GM12878 (cell line): ENCODE measurements around the gene CASP4. TPM values are rescaled to one million over a fixed set of nuclear protein-coding genes. Genes with fewer than 3 reads are reported as not detected.

Experiments
- ATAC-seq: fragments of 200-7000 bp; cut with Tn5 transposase; 3 replicates; pipeline ENCODE4 v1.9.1; 2020; ENCODE audit warnings: mild to moderate bottlenecking, moderate library complexity
- BruUV-seq: library from RNA; stranded (reverse); fragments of 400-500 nt; replicated peaks from 2 replicates; lab custom pipeline; 2021; lab: Mats Ljungman, UMichigan
- CTCF ChIA-PET: fragments of 300-600 bp; sonication (Branson Sonifier 250); formaldehyde crosslinking; extraction: SDS; loops from one replicate; lab custom pipeline; 2021; ENCODE audit warnings: inconsistent platforms; lab: Yijun Ruan, JAX
- POLR2A ChIA-PET: fragments of 350-600 bp; formaldehyde crosslinking; extraction: SDS; loops from one replicate; lab custom pipeline; 2021; ENCODE audit warnings: inconsistent platforms; lab: Charles Lee
- RAD21 ChIA-PET: fragments of 300-600 bp; sonication (Branson Sonifier 250); formaldehyde crosslinking; loops from one replicate; lab custom pipeline; 2023; ENCODE audit warnings: antibody characterized with exemption; ENCODE audit not compliant: unreplicated experiment; lab: Charles Lee
- SMC1A ChIA-PET: fragments of 300-600 bp; sonication (Branson Sonifier 250); formaldehyde crosslinking; loops from one replicate; lab custom pipeline; 2023; ENCODE audit not compliant: unreplicated experiment, uncharacterized antibody; lab: Charles Lee
- DNase-seq: peaks from one replicate; pipeline ENCODE4 v3.0.0-alpha.2; 2011; ENCODE audit warnings: low read depth, low spot score
- FAIRE-seq: peaks from 3 replicates; lab custom pipeline; 2011; peaks lifted over from hg19 to GRCh38; lab: Jason Lieb, UNC
- H2AFZ ChIP-seq: 2 replicates; pipeline ENCODE4 v1.6.0; 2011; ENCODE audit warnings: low read depth, low read length, control low read depth; ENCODE audit not compliant: control insufficient read depth
- H3K27ac ChIP-seq: 2 replicates; pipeline ENCODE4 v1.5.1; 2011; ENCODE audit warnings: control low read depth; ENCODE audit not compliant: control insufficient read depth, insufficient read depth
- H3K27me3 ChIP-seq, 2 experiments: replicated peaks in 1 of 2; 2 replicates each; pipeline versions ENCODE4 v1.6.0 to v1.6.1; 2011; ENCODE audit warnings: low read length in 1 of 2; ENCODE audit not compliant: control insufficient read depth in 2 of 2, insufficient read depth in 2 of 2
- H3K36me3 ChIP-seq, 2 experiments: 2 replicates each; pipeline ENCODE4 v1.5.1; 2011; ENCODE audit warnings: low read length in 1 of 2; ENCODE audit not compliant: control insufficient read depth in 2 of 2, insufficient read depth in 2 of 2
- H3K4me1 ChIP-seq: 2 replicates; pipeline ENCODE4 v1.6.1; 2011; ENCODE audit warnings: mild to moderate bottlenecking, low read length, moderate library complexity, mixed read lengths; ENCODE audit not compliant: control insufficient read depth, insufficient read depth
- H3K4me2 ChIP-seq: 2 replicates; pipeline ENCODE4 v1.6.0; 2011; ENCODE audit warnings: control low read depth; ENCODE audit not compliant: control insufficient read depth, insufficient read depth
- H3K4me3 ChIP-seq: fragments of 200-600 bp; sonication (generic); 2 replicates; pipeline ENCODE4 v1.5.1; 2016
- H3K79me2 ChIP-seq: 2 replicates; pipeline ENCODE4 v1.6.0; 2011; ENCODE audit warnings: low read length; ENCODE audit not compliant: control insufficient read depth, insufficient read depth
- H3K9ac ChIP-seq: 2 replicates; pipeline ENCODE4 v1.8.0; 2011; ENCODE audit warnings: low read length, control low read depth, mixed read lengths; ENCODE audit not compliant: control insufficient read depth, insufficient read depth
- H3K9me3 ChIP-seq: replicated peaks from 3 replicates; pipeline ENCODE4 v1.5.1; 2011; ENCODE audit warnings: mild to moderate bottlenecking, low read length; ENCODE audit not compliant: control insufficient read depth, insufficient read depth
- H4K20me1 ChIP-seq: 2 replicates; pipeline ENCODE4 v1.6.0; 2011; ENCODE audit not compliant: control insufficient read depth, insufficient read depth
- ATF3 ChIP-seq: IDR thresholded peaks from 2 replicates; pipeline ENCODE4 v1.6.1; 2011; ENCODE audit warnings: low read depth, mild to moderate bottlenecking, low read length, moderate library complexity, borderline replicate concordance; ENCODE audit errors: extremely low read depth
- BCLAF1 ChIP-seq: fragments of 450-650 bp; IDR thresholded peaks from 2 replicates; pipeline ENCODE4 v1.6.1; 2017; ENCODE audit warnings: antibody characterized with exemption, mild to moderate bottlenecking, moderate library complexity
- BHLHE40 ChIP-seq, 2 experiments: fragments of 450-650 bp in 1 of 2; IDR thresholded peaks; 2 replicates each; pipeline ENCODE4 v1.6.1; 2011 to 2017; ENCODE audit warnings: low read depth in 2 of 2, borderline replicate concordance in 1 of 2, improper control_type of control experiment in 1 of 2, low read length in 1 of 2, mild to moderate bottlenecking in 1 of 2
- ESRRA ChIP-seq: IDR thresholded peaks from 2 replicates; pipeline ENCODE4 v1.6.1; 2012; ENCODE audit warnings: mild to moderate bottlenecking, low read length, improper control_type of control experiment
- JUNB ChIP-seq: IDR thresholded peaks from 2 replicates; pipeline ENCODE4 v1.6.1; 2016; ENCODE audit warnings: antibody characterized with exemption, mild to moderate bottlenecking
- NR2C2 ChIP-seq: IDR thresholded peaks from 2 replicates; pipeline ENCODE4 v1.6.1; 2011; ENCODE audit warnings: borderline replicate concordance, low read depth; ENCODE audit not compliant: control insufficient read depth, insufficient read length
- PAX8 ChIP-seq: fragments of 450-650 bp; IDR thresholded peaks from 2 replicates; pipeline ENCODE4 v1.6.1; 2017; ENCODE audit warnings: mild to moderate bottlenecking, moderate library complexity
- POU2F2 ChIP-seq: IDR thresholded peaks from 3 replicates; pipeline ENCODE4 v1.6.1; 2011; ENCODE audit warnings: low read depth, mild to moderate bottlenecking, low read length, borderline replicate concordance
- RFX5 ChIP-seq: IDR thresholded peaks from 2 replicates; pipeline ENCODE4 v1.6.1; 2011; ENCODE audit warnings: low read depth, low read length, improper control_type of control experiment
- SIX5 ChIP-seq: IDR thresholded peaks from 2 replicates; pipeline ENCODE4 v1.6.1; 2011; ENCODE audit warnings: mild to moderate bottlenecking, low read depth, low read length, moderate library complexity; ENCODE audit not compliant: severe bottlenecking
- SKIL ChIP-seq: fragments of 450-650 bp; IDR thresholded peaks from 2 replicates; pipeline ENCODE4 v1.6.1; 2017; ENCODE audit warnings: mild to moderate bottlenecking, low read depth, inconsistent platforms; ENCODE audit not compliant: poor library complexity, severe bottlenecking
- SPI1 ChIP-seq: IDR thresholded peaks from 2 replicates; pipeline ENCODE4 v1.6.1; 2011; ENCODE audit warnings: low read depth, mild to moderate bottlenecking, low read length, moderate library complexity, borderline replicate concordance; ENCODE audit not compliant: insufficient read depth
- TAF1 ChIP-seq: IDR thresholded peaks from 2 replicates; pipeline ENCODE4 v1.6.1; 2011; ENCODE audit warnings: mild to moderate bottlenecking, low read depth, low read length, borderline replicate concordance
- TBL1XR1 ChIP-seq: IDR thresholded peaks from 2 replicates; pipeline ENCODE4 v1.6.1; 2012; ENCODE audit warnings: low read depth, low read length, improper control_type of control experiment
- ZBED1 ChIP-seq: IDR thresholded peaks from 2 replicates; pipeline ENCODE4 v1.6.1; 2016; ENCODE audit warnings: borderline replicate concordance
- ZNF24 ChIP-seq: fragments of 450-650 bp; IDR thresholded peaks from 2 replicates; pipeline ENCODE4 v1.6.1; 2017; ENCODE audit warnings: antibody characterized with exemption, mild to moderate bottlenecking
- WGBS: methylation state at CpG from one replicate; pipeline ENCODE4 v1.1.6; 2016; ENCODE audit warnings: low lambda C conversion rate; ENCODE audit not compliant: insufficient replicate concordance, insufficient coverage; ENCODE audit errors: missing lambda C conversion rate; 5-methylcytosine and 5-hydroxymethylcytosine counted together
- in situ Hi-C: fragments of 300-500 bp; cut with MboI; formaldehyde crosslinking; loops from 9 replicates; pipeline ENCODE4 v1.14.3; 2018; ENCODE audit warnings: mixed read lengths
- intact Hi-C: fragments of 100-400 bp; cut with micrococcal nuclease; formaldehyde crosslinking; loops from one replicate; pipeline ENCODE4 v1.14.2; 2022; ENCODE audit not compliant: unreplicated experiment
- polyA plus RNA-seq, 11 experiments: library from polyadenylated mRNA; depleted of rRNA in 4 of 11; unstranded in 6 of 11; stranded (reverse) in 5 of 11; fragments of >200 nt; fragmentation: Nextera tagmentation in 4 of 11; fragmentation: Illumina TruSeq in 1 of 11; extraction: Ambion mirVana in 4 of 11; extraction: Trizol in 1 of 11; gene quantifications; 1 replicate in 1 of 11; 2 replicates in 10 of 11; pipeline versions ENCODE4 v1.2.1 to v1.2.3, GENCODE V29; 2011 to 2016; ENCODE audit warnings: inconsistent platforms in 2 of 11, missing spikeins in 2 of 11, low read depth in 1 of 11
- total RNA-seq, 4 experiments: library from RNA; depleted of rRNA in 3 of 4; stranded (reverse); fragments of >200 nt in 3 of 4; fragmentation: Illumina TruSeq in 1 of 4; extraction: Trizol in 1 of 4; gene quantifications; 2 replicates each; pipeline versions ENCODE4 v1.2.1 to v1.2.3, GENCODE V29; 2013 to 2021

The CASP4 gene
- total and polyA plus RNA-seq, 10 of the 15 experiments (the other 5 are each of a cell fraction or from before 2014, with no cell fraction given) = 25.3 to 113 (median 50.0) TPM

- no peaks in the 10 kb centered on the region for H4K20me1 ChIP-seq
- in situ Hi-C loops (no loop called here), intact Hi-C loops (no loop called here)
- no peak for FAIRE-seq
- H3K4me1 ChIP-seq = peaks cover 5% of the 10 kb centered on the region; the same call in 1 of the 2 replicates
- H3K27me3 ChIP-seq = no peaks in the 10 kb centered on the region
- SMC1A ChIA-PET = interaction anchor here (1.5 kb wide), 1 partner anchor 25 kb away, joined by 5 read pairs; no protein-coding TSS in a partner anchor
- CTCF ChIA-PET = interaction anchor here (0.5 kb wide), 1 partner anchor 88 kb away, joined by 3 read pairs; no protein-coding TSS in a partner anchor
- no peak overlapping the region for H3K9ac ChIP-seq
- BruUV-seq = no TSS peak
- ATAC-seq = no peak
- RAD21 ChIA-PET = no interaction called here
- no peaks in the 10 kb centered on the region for H3K9me3 ChIP-seq
- no peak overlapping the region for H3K27ac ChIP-seq
- H3K36me3 ChIP-seq = no peaks in the 10 kb centered on the region
- H3K79me2 ChIP-seq = no peaks in the 10 kb centered on the region
- 94% methylated on average over 1 of the region's 1 CpG for WGBS
- POLR2A ChIA-PET = no interaction called here
- no peak for DNase-seq
- no peak overlapping the region for H2AFZ ChIP-seq
- no peak overlapping the region for H3K4me3 ChIP-seq
- no peak overlapping the region for H3K4me2 ChIP-seq
- no peak for TF ChIP-seq BHLHE40 (IDR thresholded peaks at IDR 0.05; ENCODE audit: borderline replicate concordance in 1 of 2, low read depth in 2 of 2, low read length in 1 of 2)
- no peak for TF ChIP-seq SIX5
- TF ChIP-seq NR2C2 = no peak
- TF ChIP-seq ZNF24 = no peak
- no peak for TF ChIP-seq ESRRA
- TF ChIP-seq ATF3 = no peak
- no peak for TF ChIP-seq SPI1
- no peak for TF ChIP-seq JUNB
- TF ChIP-seq SKIL = no peak
- TF ChIP-seq TAF1 = no peak
- no peak for TF ChIP-seq TBL1XR1
- TF ChIP-seq ZBED1 = no peak
- TF ChIP-seq POU2F2 = no peak
- TF ChIP-seq BCLAF1 = no peak
- no peak for TF ChIP-seq PAX8
- TF ChIP-seq RFX5 = no peak
These were observed 74.5 kb downstream of the CASP4 start for GRCh38 chr11:104893876-104894275.
